ENCODE data around the gene ADAMTSL1.

DNA sequence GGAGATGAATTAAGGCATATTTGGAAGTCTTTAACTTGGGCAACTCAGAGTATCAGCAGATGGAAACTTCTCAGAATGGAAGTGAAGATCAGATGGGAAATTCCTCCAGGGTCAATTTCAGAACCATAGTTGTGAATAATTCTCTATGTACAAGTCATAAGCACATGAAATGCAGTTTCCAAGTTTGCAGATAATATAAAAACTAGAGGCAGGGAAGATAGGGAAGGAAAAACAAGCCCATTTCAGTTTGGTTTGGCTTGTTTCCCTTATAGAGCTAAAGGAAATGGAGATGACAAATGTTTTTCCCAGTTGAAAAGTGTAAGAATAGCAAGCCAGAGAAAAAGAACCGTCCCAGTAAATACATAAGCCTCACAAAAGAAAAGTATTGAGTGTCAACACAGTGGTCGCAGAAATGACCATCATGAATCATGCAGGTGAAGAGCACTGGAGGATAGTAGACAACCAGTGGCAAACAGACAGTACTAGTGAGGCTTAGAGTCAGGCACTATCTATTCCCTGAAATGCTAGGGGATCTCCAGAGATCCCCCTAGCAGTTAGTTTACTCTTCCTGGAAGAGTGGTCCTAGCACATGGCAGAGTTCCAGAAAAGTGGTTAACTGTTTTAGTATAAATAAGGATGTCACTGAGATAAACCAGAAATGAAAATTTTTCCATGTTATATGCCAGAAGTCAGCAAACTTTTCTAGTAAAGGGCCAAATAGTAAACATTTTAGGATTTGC is 313.1 kb downstream of the ADAMTSL1 start:
- TF ChIP-seq, protein P1, sequence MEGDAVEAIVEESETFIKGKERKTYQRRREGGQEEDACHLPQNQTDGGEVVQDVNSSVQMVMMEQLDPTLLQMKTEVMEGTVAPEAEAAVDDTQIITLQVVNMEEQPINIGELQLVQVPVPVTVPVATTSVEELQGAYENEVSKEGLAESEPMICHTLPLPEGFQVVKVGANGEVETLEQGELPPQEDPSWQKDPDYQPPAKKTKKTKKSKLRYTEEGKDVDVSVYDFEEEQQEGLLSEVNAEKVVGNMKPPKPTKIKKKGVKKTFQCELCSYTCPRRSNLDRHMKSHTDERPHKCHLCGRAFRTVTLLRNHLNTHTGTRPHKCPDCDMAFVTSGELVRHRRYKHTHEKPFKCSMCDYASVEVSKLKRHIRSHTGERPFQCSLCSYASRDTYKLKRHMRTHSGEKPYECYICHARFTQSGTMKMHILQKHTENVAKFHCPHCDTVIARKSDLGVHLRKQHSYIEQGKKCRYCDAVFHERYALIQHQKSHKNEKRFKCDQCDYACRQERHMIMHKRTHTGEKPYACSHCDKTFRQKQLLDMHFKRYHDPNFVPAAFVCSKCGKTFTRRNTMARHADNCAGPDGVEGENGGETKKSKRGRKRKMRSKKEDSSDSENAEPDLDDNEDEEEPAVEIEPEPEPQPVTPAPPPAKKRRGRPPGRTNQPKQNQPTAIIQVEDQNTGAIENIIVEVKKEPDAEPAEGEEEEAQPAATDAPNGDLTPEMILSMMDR (IDR thresholded peaks at IDR 0.05; ENCODE audit: insufficient read depth, low read length, poor library complexity, severe bottlenecking) = no peak
- TF ChIP-seq EZH2phosphoT487 (conservative IDR thresholded peaks at IDR 0.05; ENCODE audit: low read length) = no peak

Data from SU-DHL-6 (cell line).